ENCODE data around the gene RPL22L1.

DNA sequence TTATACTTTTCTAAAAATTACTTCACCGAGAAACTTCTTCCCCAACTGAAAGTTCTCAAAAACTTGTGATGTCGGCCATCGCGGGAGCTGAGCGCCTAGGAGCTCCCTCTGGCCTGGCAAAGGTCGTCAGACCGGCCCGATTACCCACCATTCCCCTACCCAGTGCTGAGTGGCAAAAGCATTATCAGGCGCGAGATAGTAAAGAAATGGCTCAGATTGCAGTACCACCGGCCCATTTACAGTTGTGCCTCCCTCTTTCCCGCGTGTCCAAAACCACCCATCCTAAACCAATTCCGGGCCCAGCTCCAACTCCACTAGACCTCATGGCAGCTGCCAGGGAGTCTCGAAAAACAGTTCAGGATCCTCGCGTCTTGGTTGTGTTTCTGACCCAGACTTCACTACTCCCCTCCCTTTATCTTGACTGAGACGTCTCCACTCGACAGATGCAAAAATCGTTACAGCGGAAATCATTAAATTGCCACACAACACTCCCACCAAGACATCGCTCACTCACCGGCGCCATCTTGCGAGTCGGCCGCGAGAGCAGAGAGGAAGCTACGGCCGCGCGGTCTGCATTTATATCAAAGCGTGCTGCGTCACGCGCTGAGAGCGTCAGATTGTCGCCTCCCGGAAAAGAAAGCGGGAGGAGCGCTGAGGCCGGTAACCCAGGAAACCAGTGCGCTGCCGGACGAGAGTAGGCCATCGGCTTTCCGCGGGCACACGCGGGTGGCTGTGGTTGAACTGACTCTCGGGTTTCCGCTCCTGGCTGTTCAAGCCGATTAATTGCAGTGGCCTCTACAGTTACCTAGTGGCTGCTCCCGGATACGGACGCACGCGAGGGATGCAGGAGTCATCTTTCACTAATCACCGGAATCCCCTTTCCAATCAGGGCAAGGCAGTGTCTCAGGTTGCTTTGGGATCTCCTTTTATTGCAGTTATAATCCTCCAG is at the start of gene RPL22L1:
- no peak for TF ChIP-seq EZH2 (IDR thresholded peaks at IDR 0.05; ENCODE audit: borderline replicate concordance, low read depth, low read length, poor library complexity, severe bottlenecking)
- TF ChIP-seq CTCF (conservative IDR thresholded peaks at IDR 0.05; ENCODE audit: low read depth, low read length): peak; percentile 33; the same call in 1 of the 2 replicates
